ENCODE measurements around the gene MORC2.

- TF ChIP-seq CTCF (IDR thresholded peaks at IDR 0.05) (no peak), POLR2A (IDR thresholded peaks at IDR 0.05) (no peak)
Observed at GRCh38 chr22:30998329-30998728, 29.8 kb upstream of the MORC2 start.

All from adrenal gland (tissue), 5 donors.